GM12878 (cell line): Measurements from ENCODE around the gene BUB3. TPM values are rescaled to one million over a fixed set of nuclear protein-coding genes. Genes with fewer than 3 reads are reported as not detected.

Experiments used
- ATAC-seq: fragments of 200-7000 bp; cut with Tn5 transposase; 3 replicates; pipeline ENCODE4 v1.9.1; 2020; ENCODE audit warnings: mild to moderate bottlenecking, moderate library complexity
- Bru-seq: library from RNA; stranded (reverse); fragments of 400-500 nt; gene quantifications from one replicate; lab custom pipeline; 2021; lab: Mats Ljungman, UMichigan
- BruChase-seq, 2 experiments: library from RNA; stranded (reverse); fragments of 400-500 nt; gene quantifications; one replicate each; lab custom pipeline; 2021; lab: Mats Ljungman, UMichigan
- BruUV-seq: library from RNA; stranded (reverse); fragments of 400-500 nt; replicated peaks from 2 replicates; lab custom pipeline; 2021; lab: Mats Ljungman, UMichigan
- CTCF ChIA-PET: fragments of 300-600 bp; sonication (Branson Sonifier 250); formaldehyde crosslinking; extraction: SDS; loops from one replicate; lab custom pipeline; 2021; ENCODE audit warnings: inconsistent platforms; lab: Yijun Ruan, JAX
- POLR2A ChIA-PET: fragments of 350-600 bp; formaldehyde crosslinking; extraction: SDS; loops from one replicate; lab custom pipeline; 2021; ENCODE audit warnings: inconsistent platforms; lab: Charles Lee
- RAD21 ChIA-PET: fragments of 300-600 bp; sonication (Branson Sonifier 250); formaldehyde crosslinking; loops from one replicate; lab custom pipeline; 2023; ENCODE audit warnings: antibody characterized with exemption; ENCODE audit not compliant: unreplicated experiment; lab: Charles Lee
- SMC1A ChIA-PET: fragments of 300-600 bp; sonication (Branson Sonifier 250); formaldehyde crosslinking; loops from one replicate; lab custom pipeline; 2023; ENCODE audit not compliant: unreplicated experiment, uncharacterized antibody; lab: Charles Lee
- DNase-seq: peaks from one replicate; pipeline ENCODE4 v3.0.0-alpha.2; 2011; ENCODE audit warnings: low read depth, low spot score
- FAIRE-seq: peaks from 3 replicates; lab custom pipeline; 2011; peaks lifted over from hg19 to GRCh38; lab: Jason Lieb, UNC
- H2AFZ ChIP-seq: 2 replicates; pipeline ENCODE4 v1.6.0; 2011; ENCODE audit warnings: low read depth, low read length, control low read depth; ENCODE audit not compliant: control insufficient read depth
- H3K27ac ChIP-seq: 2 replicates; pipeline ENCODE4 v1.5.1; 2011; ENCODE audit warnings: control low read depth; ENCODE audit not compliant: control insufficient read depth, insufficient read depth
- H3K27me3 ChIP-seq, 2 experiments: replicated peaks in 1 of 2; 2 replicates each; pipeline versions ENCODE4 v1.6.0 to v1.6.1; 2011; ENCODE audit warnings: low read length in 1 of 2; ENCODE audit not compliant: control insufficient read depth in 2 of 2, insufficient read depth in 2 of 2
- H3K36me3 ChIP-seq, 2 experiments: 2 replicates each; pipeline ENCODE4 v1.5.1; 2011; ENCODE audit warnings: low read length in 1 of 2; ENCODE audit not compliant: control insufficient read depth in 2 of 2, insufficient read depth in 2 of 2
- H3K4me1 ChIP-seq: 2 replicates; pipeline ENCODE4 v1.6.1; 2011; ENCODE audit warnings: mild to moderate bottlenecking, low read length, moderate library complexity, mixed read lengths; ENCODE audit not compliant: control insufficient read depth, insufficient read depth
- H3K4me2 ChIP-seq: 2 replicates; pipeline ENCODE4 v1.6.0; 2011; ENCODE audit warnings: control low read depth; ENCODE audit not compliant: control insufficient read depth, insufficient read depth
- H3K4me3 ChIP-seq: fragments of 200-600 bp; sonication (generic); 2 replicates; pipeline ENCODE4 v1.5.1; 2016
- H3K79me2 ChIP-seq: 2 replicates; pipeline ENCODE4 v1.6.0; 2011; ENCODE audit warnings: low read length; ENCODE audit not compliant: control insufficient read depth, insufficient read depth
- H3K9ac ChIP-seq: 2 replicates; pipeline ENCODE4 v1.8.0; 2011; ENCODE audit warnings: low read length, control low read depth, mixed read lengths; ENCODE audit not compliant: control insufficient read depth, insufficient read depth
- H3K9me3 ChIP-seq: replicated peaks from 3 replicates; pipeline ENCODE4 v1.5.1; 2011; ENCODE audit warnings: mild to moderate bottlenecking, low read length; ENCODE audit not compliant: control insufficient read depth, insufficient read depth
- H4K20me1 ChIP-seq: 2 replicates; pipeline ENCODE4 v1.6.0; 2011; ENCODE audit not compliant: control insufficient read depth, insufficient read depth
- E2F8 ChIP-seq: fragments of 450-650 bp; IDR thresholded peaks from 2 replicates; pipeline ENCODE4 v1.6.1; 2018; ENCODE audit warnings: mild to moderate bottlenecking, low read depth, moderate library complexity; ENCODE audit not compliant: partially characterized antibody
- E4F1 ChIP-seq: fragments of 450-650 bp; IDR thresholded peaks from 2 replicates; pipeline ENCODE4 v1.6.1; 2018; ENCODE audit warnings: borderline replicate concordance, mild to moderate bottlenecking; ENCODE audit not compliant: partially characterized antibody
- IKZF2 ChIP-seq, 2 experiments: fragments of 450-650 bp; IDR thresholded peaks; 2 replicates each; pipeline ENCODE4 v1.6.1; 2017; ENCODE audit warnings: mild to moderate bottlenecking in 2 of 2, moderate library complexity in 2 of 2
- IRF3 ChIP-seq: fragments of 450-650 bp; IDR thresholded peaks from 2 replicates; pipeline ENCODE4 v1.6.1; 2014; ENCODE audit warnings: mild to moderate bottlenecking
- NFXL1 ChIP-seq: fragments of 450-650 bp; IDR thresholded peaks from 2 replicates; pipeline ENCODE4 v1.6.1; 2017; ENCODE audit warnings: antibody characterized with exemption, mild to moderate bottlenecking, borderline replicate concordance
- POLR2A ChIP-seq: IDR thresholded peaks from 2 replicates; pipeline ENCODE4 v1.6.1; 2011; ENCODE audit warnings: low read depth, mild to moderate bottlenecking, low read length
- RFX5 ChIP-seq: IDR thresholded peaks from 2 replicates; pipeline ENCODE4 v1.6.1; 2011; ENCODE audit warnings: low read depth, low read length, improper control_type of control experiment
- SIN3A ChIP-seq: IDR thresholded peaks from 2 replicates; pipeline ENCODE4 v1.6.1; 2012; ENCODE audit warnings: low read depth, low read length, improper control_type of control experiment
- SP1 ChIP-seq: IDR thresholded peaks from one replicate; pipeline ENCODE4 v1.6.1; 2011; ENCODE audit warnings: low read depth, low read length
- WGBS: methylation state at CpG from one replicate; pipeline ENCODE4 v1.1.6; 2016; ENCODE audit warnings: low lambda C conversion rate; ENCODE audit not compliant: insufficient replicate concordance, insufficient coverage; ENCODE audit errors: missing lambda C conversion rate; 5-methylcytosine and 5-hydroxymethylcytosine counted together
- in situ Hi-C: fragments of 300-500 bp; cut with MboI; formaldehyde crosslinking; loops from 9 replicates; pipeline ENCODE4 v1.14.3; 2018; ENCODE audit warnings: mixed read lengths
- intact Hi-C: fragments of 100-400 bp; cut with micrococcal nuclease; formaldehyde crosslinking; loops from one replicate; pipeline ENCODE4 v1.14.2; 2022; ENCODE audit not compliant: unreplicated experiment
- long read RNA-seq, 2 experiments: library from polyadenylated mRNA; unstranded; transcript quantifications; one replicate each; pipeline ENCODE4 v2.0.0, GENCODE V29; 2019 to 2020
- polyA minus RNA-seq, 3 experiments: library from RNA; depleted of rRNA, polyadenylated mRNA; stranded (reverse); fragments of >200 nt; gene quantifications; 2 replicates each; pipeline ENCODE4 v1.2.3, GENCODE V29; 2011
- polyA plus RNA-seq, 11 experiments: library from polyadenylated mRNA; depleted of rRNA in 4 of 11; unstranded in 6 of 11; stranded (reverse) in 5 of 11; fragments of >200 nt; fragmentation: Nextera tagmentation in 4 of 11; fragmentation: Illumina TruSeq in 1 of 11; extraction: Ambion mirVana in 4 of 11; extraction: Trizol in 1 of 11; gene quantifications; 1 replicate in 1 of 11; 2 replicates in 10 of 11; pipeline versions ENCODE4 v1.2.1 to v1.2.3, GENCODE V29; 2011 to 2016; ENCODE audit warnings: inconsistent platforms in 2 of 11, missing spikeins in 2 of 11, low read depth in 1 of 11
- total RNA-seq, 4 experiments: library from RNA; depleted of rRNA in 3 of 4; stranded (reverse); fragments of >200 nt in 3 of 4; fragmentation: Illumina TruSeq in 1 of 4; extraction: Trizol in 1 of 4; gene quantifications; 2 replicates each; pipeline versions ENCODE4 v1.2.1 to v1.2.3, GENCODE V29; 2013 to 2021

The BUB3 gene
- 259 and 269 TPM in 2 replicates for total RNA-seq (2013; cell fraction: nucleolus; rRNA removed)
- total RNA-seq (2014; rRNA removed) = 471 and 555 TPM in 2 replicates
- total RNA-seq (2014; rRNA removed; fragmentation: Illumina TruSeq; extraction: Trizol) = 248 and 262 TPM in 2 replicates
- 252 and 260 TPM in 2 replicates for total RNA-seq (2021)
- 91.1 TPM for polyA plus RNA-seq (2011; ENCODE audit: low read depth)
- polyA plus RNA-seq (2011; rRNA removed) = 312 and 334 TPM in 2 replicates
- 276 and 371 TPM in 2 replicates for polyA plus RNA-seq (2011; cell fraction: cytosol; rRNA removed)
- 512 and 524 TPM in 2 replicates for polyA plus RNA-seq (2011; cell fraction: nucleus; rRNA removed)
- polyA plus RNA-seq (2012) = 164 and 233 TPM in 2 replicates
- 228 and 312 TPM in 2 replicates for polyA plus RNA-seq (2014; fragmentation: Illumina TruSeq; extraction: Trizol)
- polyA plus RNA-seq (2014; fragmentation: Nextera tagmentation; extraction: Ambion mirVana) = 1,000 to 10,000 TPM in 1 of 2 experiments, 100 to 1,000 TPM in 1; 648 to 1,126 TPM
- polyA plus RNA-seq (2014; rRNA removed) = 395 and 513 TPM in 2 replicates
- 100 to 1,000 TPM; 487 to 530 TPM for polyA plus RNA-seq (2016; fragmentation: Nextera tagmentation; extraction: Ambion mirVana)
- 402 and 493 TPM in 2 replicates for polyA minus RNA-seq (2011; rRNA and poly(A)+ RNA removed)
- polyA minus RNA-seq (2011; cell fraction: cytosol; rRNA and poly(A)+ RNA removed) = 129 and 154 TPM in 2 replicates
- polyA minus RNA-seq (2011; cell fraction: nucleus; rRNA and poly(A)+ RNA removed) = 259 and 337 TPM in 2 replicates
- Bru-seq, nascent RNA = percentile 98 among the genes with signal in this experiment
- percentile 98 among the genes with signal in this experiment for BruChase-seq, experiment 1, labeled RNA remaining after a 6-hour chase
- BruChase-seq, experiment 2, labeled RNA remaining after a 2-hour chase = percentile 98 among the genes with signal in this experiment
- long read RNA-seq, experiment 1, full-length matches to known transcripts = 370 of 429 reads
- long read RNA-seq, experiment 1, partial matches to known transcripts = 45 of 429 reads
- long read RNA-seq, experiment 1, other reads (novel, unspliced or antisense) = 14 of 429 reads
- long read RNA-seq, experiment 2, full-length matches to known transcripts = 1,143 of 1,436 reads
- long read RNA-seq, experiment 2, partial matches to known transcripts = 262 of 1,436 reads
- long read RNA-seq, experiment 2, other reads (novel, unspliced or antisense) = 31 of 1,436 reads

- H2AFZ ChIP-seq = peak within 1 kb of the TSS; percentile 72
- WGBS = under 1% methylated on average over 41 of the region's 50 CpGs
- ChIA-PET POLR2A (interaction anchor here (0.6 to 1.3 kb wide), 11 partner anchors 9 to 691 kb away, joined by 3 to 6 read pairs (median 4); no protein-coding TSS in a partner anchor), SMC1A (interaction anchor here (0.5 to 2.7 kb wide), 7 partner anchors 9 to 632 kb away, joined by 3 to 6 read pairs (median 5); no protein-coding TSS in a partner anchor), CTCF (interaction anchor here (0.7 to 1.5 kb wide), 11 partner anchors 12 to 1587 kb away, joined by 3 to 5 read pairs (median 4); no protein-coding TSS in a partner anchor), RAD21 (interaction anchor here (0.5 to 1.8 kb wide), 9 partner anchors 13 to 404 kb away, joined by 3 to 9 read pairs (median 4); no protein-coding TSS in a partner anchor)
- FAIRE-seq (peak; percentile 97), ATAC-seq (peak; percentile 96), DNase-seq (peak; percentile 99)
- H3K36me3 ChIP-seq = peaks cover 0 to 19% of the 10 kb centered on the region in 2 experiments
- peaks cover 68% of the 10 kb centered on the region for H3K79me2 ChIP-seq
- no peaks in the 10 kb centered on the region; the same call in none of the 2 replicates for H4K20me1 ChIP-seq
- H3K27me3 ChIP-seq = no peaks in the 10 kb centered on the region
- H3K9ac ChIP-seq = peak within 1 kb of the TSS; percentile 99
- H3K4me1 ChIP-seq = peaks cover 21% of the 10 kb centered on the region
- peak within 1 kb of the TSS; percentile 93 for H3K4me3 ChIP-seq
- BruUV-seq = no TSS peak
- peak within 1 kb of the TSS; percentile 30 for H3K4me2 ChIP-seq
- H3K27ac ChIP-seq = peak within 1 kb of the TSS; percentile 98
- intact Hi-C loops = loop anchor here (5.0 kb wide), 2 partner anchors 238 to 398 kb away; no protein-coding TSS in a partner anchor
- in situ Hi-C loops = loop anchor here (5.0 kb wide), 1 partner anchor 238 kb away; no protein-coding TSS in a partner anchor
- no peaks in the 10 kb centered on the region for H3K9me3 ChIP-seq
- TF ChIP-seq SIN3A = peak; percentile 82
- 0 out of 2 replicates have a peak, but pooled peaks have one; percentile 48 for TF ChIP-seq RFX5
- TF ChIP-seq SP1 = peak; percentile 96
- no peak for TF ChIP-seq NFXL1
- peak; percentile 81 for TF ChIP-seq IRF3
- TF ChIP-seq E4F1 = peak; percentile 82
- TF ChIP-seq E2F8 = peak; percentile 75
- 0 out of 4 replicates have a peak, but pooled peaks of 1 of the 2 experiments have one; percentile 2 for TF ChIP-seq IKZF2 (IDR thresholded peaks at IDR 0.05)
- TF ChIP-seq POLR2A = peak; percentile 98
Measured at GRCh38 chr10:123154092-123154710, at the start of gene BUB3. TSS of gene BUB3 (plus strand) at chr10:123154402. CDS start at chr10:123154918, 516 bp downstream.
